Glutamatergic neuron (in vitro differentiated cells): Measurements from ENCODE around the gene FOXO3. TPM values are rescaled to one million over a fixed set of nuclear protein-coding genes. Genes with fewer than 3 reads are reported as not detected.

Source experiments
- DNase-seq: peaks from one replicate; pipeline ENCODE4 v3.0.0; 2022
- H3K27ac Mint-ChIP-seq: one replicate; pipeline ENCODE4 v1.8.0; 2020; ENCODE audit warnings: mild to moderate bottlenecking, mixed read lengths, inconsistent platforms; ENCODE audit not compliant: unreplicated experiment
- H3K27me3 Mint-ChIP-seq: one replicate; pipeline ENCODE4 v1.8.0; 2020; ENCODE audit warnings: mild to moderate bottlenecking, moderate library complexity, mixed read lengths, inconsistent platforms; ENCODE audit not compliant: unreplicated experiment
- H3K36me3 Mint-ChIP-seq: one replicate; pipeline ENCODE4 v1.8.0; 2020; ENCODE audit warnings: mild to moderate bottlenecking, mixed read lengths, inconsistent platforms; ENCODE audit not compliant: unreplicated experiment
- H3K4me1 Mint-ChIP-seq: one replicate; pipeline ENCODE4 v1.8.0; 2020; ENCODE audit warnings: mild to moderate bottlenecking, low read depth, mixed read lengths, inconsistent platforms; ENCODE audit not compliant: unreplicated experiment
- H3K4me3 Mint-ChIP-seq: one replicate; pipeline ENCODE4 v1.8.0; 2020; ENCODE audit warnings: mild to moderate bottlenecking, mixed read lengths, inconsistent platforms; ENCODE audit not compliant: unreplicated experiment
- H3K9me3 Mint-ChIP-seq: one replicate; pipeline ENCODE4 v1.8.0; 2020; ENCODE audit warnings: mild to moderate bottlenecking, moderate library complexity, mixed read lengths, inconsistent platforms; ENCODE audit not compliant: unreplicated experiment
- CTCF ChIP-seq: fragments of 200-600 bp; sonication (generic); IDR thresholded peaks from one replicate; pipeline ENCODE4 v1.5.0; 2021; ENCODE audit not compliant: partially characterized antibody, unreplicated experiment
- total RNA-seq: library from RNA; stranded (reverse); fragmentation: NEBNext Ultra II Directional; extraction: Animal tissue kit (Norgen Biotek cat#: 25700); gene quantifications from one replicate; pipeline ENCODE4 v1.2.1, GENCODE V29; 2021; ENCODE audit not compliant: unreplicated experiment

FOXO3 gene
- total RNA-seq, 1 donor from 2014 or later = 30.3 TPM

- DNase-seq = no peak
- Mint-ChIP-seq H3K36me3 (no peaks in the 10 kb centered on the region), H3K4me3 (no peak overlapping the region), H3K27me3 (no peaks in the 10 kb centered on the region), H3K27ac (no peak overlapping the region), H3K4me1 (peaks cover 12% of the 10 kb centered on the region), H3K9me3 (peaks cover 2% of the 10 kb centered on the region)
- no peak for TF ChIP-seq CTCF
Observed at GRCh38 chr6:108621117-108621516, 60.4 kb downstream of the FOXO3 start.

- Mint-ChIP-seq H3K9me3 (peaks cover 2% of the 10 kb centered on the region), H3K4me1 (peaks cover 12% of the 10 kb centered on the region), H3K27me3 (no peaks in the 10 kb centered on the region), H3K36me3 (no peaks in the 10 kb centered on the region), H3K27ac (no peak overlapping the region), H3K4me3 (no peak overlapping the region)
- DNase-seq = no peak
- no peak for TF ChIP-seq CTCF
Observed at GRCh38 chr6:108622641-108623298, 62.1 kb downstream of the FOXO3 start.

- Mint-ChIP-seq H3K9me3 (peaks cover 2% of the 10 kb centered on the region), H3K4me1 (peaks cover 12% of the 10 kb centered on the region), H3K27me3 (peaks cover 1% of the 10 kb centered on the region), H3K27ac (no peak overlapping the region), H3K4me3 (no peak overlapping the region), H3K36me3 (no peaks in the 10 kb centered on the region)
- DNase-seq = no peak
- TF ChIP-seq CTCF = no peak
Observed at GRCh38 chr6:108623995-108624394, 63.3 kb downstream of the FOXO3 start.

GRCh38 chr6:108625581-108625980, 64.9 kb downstream of the FOXO3 start:
- Mint-ChIP-seq H3K4me3 (no peak overlapping the region), H3K27me3 (peaks cover 2% of the 10 kb centered on the region), H3K9me3 (peaks cover 2% of the 10 kb centered on the region), H3K27ac (no peak overlapping the region), H3K36me3 (no peaks in the 10 kb centered on the region), H3K4me1 (peaks cover 12% of the 10 kb centered on the region)
- no peak for TF ChIP-seq CTCF
- no peak for DNase-seq

- TF ChIP-seq CTCF = no peak
- H3K9me3 Mint-ChIP-seq = peaks cover 2% of the 10 kb centered on the region
- no peak overlapping the region for H3K27ac Mint-ChIP-seq
- H3K36me3 Mint-ChIP-seq = no peaks in the 10 kb centered on the region
- peaks cover 2% of the 10 kb centered on the region for H3K27me3 Mint-ChIP-seq
- peaks cover 10% of the 10 kb centered on the region for H3K4me1 Mint-ChIP-seq
- no peak for DNase-seq
- H3K4me3 Mint-ChIP-seq = no peak overlapping the region
Observed at GRCh38 chr6:108626777-108627176, 66.1 kb downstream of the FOXO3 start.
